ENCODE data around the gene TSHZ2. TPM values are rescaled to one million over a fixed set of nuclear protein-coding genes. Genes with fewer than 3 reads are reported as not detected.

TSHZ2 gene, protein sequence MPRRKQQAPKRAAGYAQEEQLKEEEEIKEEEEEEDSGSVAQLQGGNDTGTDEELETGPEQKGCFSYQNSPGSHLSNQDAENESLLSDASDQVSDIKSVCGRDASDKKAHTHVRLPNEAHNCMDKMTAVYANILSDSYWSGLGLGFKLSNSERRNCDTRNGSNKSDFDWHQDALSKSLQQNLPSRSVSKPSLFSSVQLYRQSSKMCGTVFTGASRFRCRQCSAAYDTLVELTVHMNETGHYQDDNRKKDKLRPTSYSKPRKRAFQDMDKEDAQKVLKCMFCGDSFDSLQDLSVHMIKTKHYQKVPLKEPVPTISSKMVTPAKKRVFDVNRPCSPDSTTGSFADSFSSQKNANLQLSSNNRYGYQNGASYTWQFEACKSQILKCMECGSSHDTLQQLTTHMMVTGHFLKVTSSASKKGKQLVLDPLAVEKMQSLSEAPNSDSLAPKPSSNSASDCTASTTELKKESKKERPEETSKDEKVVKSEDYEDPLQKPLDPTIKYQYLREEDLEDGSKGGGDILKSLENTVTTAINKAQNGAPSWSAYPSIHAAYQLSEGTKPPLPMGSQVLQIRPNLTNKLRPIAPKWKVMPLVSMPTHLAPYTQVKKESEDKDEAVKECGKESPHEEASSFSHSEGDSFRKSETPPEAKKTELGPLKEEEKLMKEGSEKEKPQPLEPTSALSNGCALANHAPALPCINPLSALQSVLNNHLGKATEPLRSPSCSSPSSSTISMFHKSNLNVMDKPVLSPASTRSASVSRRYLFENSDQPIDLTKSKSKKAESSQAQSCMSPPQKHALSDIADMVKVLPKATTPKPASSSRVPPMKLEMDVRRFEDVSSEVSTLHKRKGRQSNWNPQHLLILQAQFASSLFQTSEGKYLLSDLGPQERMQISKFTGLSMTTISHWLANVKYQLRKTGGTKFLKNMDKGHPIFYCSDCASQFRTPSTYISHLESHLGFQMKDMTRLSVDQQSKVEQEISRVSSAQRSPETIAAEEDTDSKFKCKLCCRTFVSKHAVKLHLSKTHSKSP (N-terminal part only)
- total RNA-seq (5.7 and 7.7 TPM in 2 replicates), polyA plus RNA-seq (0.69 and 1.00 TPM in 2 replicates), polyA minus RNA-seq (0.86 and 2.4 TPM in 2 replicates)
- 0.96 TPM for total RNA-seq (2013)

DNA sequence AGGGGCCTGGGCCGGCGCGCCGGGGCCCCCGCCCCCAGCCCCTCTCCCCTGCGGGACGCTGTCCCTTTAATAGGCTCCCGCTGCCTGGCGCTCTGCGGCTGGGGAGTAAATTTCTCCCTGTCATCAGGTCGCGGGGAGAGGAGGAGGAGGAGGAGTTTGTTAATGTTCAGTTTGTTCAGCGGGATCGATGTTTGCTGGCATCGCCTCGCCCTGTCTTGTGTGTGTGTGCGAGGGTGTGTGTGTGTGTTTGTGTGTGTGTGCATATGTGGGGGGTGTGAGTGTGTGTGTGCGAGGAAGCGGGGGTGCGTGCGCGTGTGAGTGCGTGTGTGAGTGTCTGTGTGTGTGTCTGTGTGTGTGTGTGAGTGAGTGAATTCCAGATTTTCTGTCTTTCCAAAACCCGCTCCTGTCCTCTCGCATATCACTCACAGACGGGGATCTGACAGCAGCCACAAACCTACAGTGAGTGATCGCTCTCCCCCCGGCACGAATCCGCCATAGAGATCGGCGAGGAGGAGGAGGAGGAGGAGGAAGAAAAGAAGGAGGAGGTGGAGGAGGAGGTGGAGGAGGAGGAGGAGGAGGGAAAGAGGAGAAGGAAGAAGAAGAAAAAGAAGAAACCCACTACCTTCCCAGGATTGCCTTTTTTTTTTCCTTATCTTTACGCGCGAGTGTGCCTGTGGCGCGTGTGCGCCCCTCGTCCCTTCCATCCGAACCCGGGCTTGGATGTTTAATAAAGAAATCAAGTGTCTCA lies at the start of gene TSHZ2:
TSS of gene TSHZ2 (plus strand) at position 169 of the 748 bp plus-strand sequence. CDS start 936 bp downstream, outside the sequence.
- TF ChIP-seq, protein P1, sequence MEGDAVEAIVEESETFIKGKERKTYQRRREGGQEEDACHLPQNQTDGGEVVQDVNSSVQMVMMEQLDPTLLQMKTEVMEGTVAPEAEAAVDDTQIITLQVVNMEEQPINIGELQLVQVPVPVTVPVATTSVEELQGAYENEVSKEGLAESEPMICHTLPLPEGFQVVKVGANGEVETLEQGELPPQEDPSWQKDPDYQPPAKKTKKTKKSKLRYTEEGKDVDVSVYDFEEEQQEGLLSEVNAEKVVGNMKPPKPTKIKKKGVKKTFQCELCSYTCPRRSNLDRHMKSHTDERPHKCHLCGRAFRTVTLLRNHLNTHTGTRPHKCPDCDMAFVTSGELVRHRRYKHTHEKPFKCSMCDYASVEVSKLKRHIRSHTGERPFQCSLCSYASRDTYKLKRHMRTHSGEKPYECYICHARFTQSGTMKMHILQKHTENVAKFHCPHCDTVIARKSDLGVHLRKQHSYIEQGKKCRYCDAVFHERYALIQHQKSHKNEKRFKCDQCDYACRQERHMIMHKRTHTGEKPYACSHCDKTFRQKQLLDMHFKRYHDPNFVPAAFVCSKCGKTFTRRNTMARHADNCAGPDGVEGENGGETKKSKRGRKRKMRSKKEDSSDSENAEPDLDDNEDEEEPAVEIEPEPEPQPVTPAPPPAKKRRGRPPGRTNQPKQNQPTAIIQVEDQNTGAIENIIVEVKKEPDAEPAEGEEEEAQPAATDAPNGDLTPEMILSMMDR (IDR thresholded peaks at IDR 0.05) = no peak
- TF ChIP-seq EZH2 (IDR thresholded peaks at IDR 0.05; ENCODE audit: borderline replicate concordance, insufficient read depth, low read depth, low read length, poor library complexity, severe bottlenecking) = no peak
- Histone ChIP-seq H3K9ac (ENCODE audit: low read length) (peak within 1 kb of the TSS; percentile 55), H3K4me3 (ENCODE audit: control extremely low read depth in 1 of 5, extremely low read depth in 1 of 5, insufficient read depth in 1 of 5, low read depth in 2 of 5, low read length in 4 of 5) (peak within 1 kb of the TSS in 4 of 5 experiments; percentile 30 to 60 (median 52)), H2AFZ (ENCODE audit: insufficient read depth, low read depth, low read length, poor library complexity, severe bottlenecking) (peak within 1 kb of the TSS; percentile 67), H3K27me3 (replicated peaks in 1 of 4; ENCODE audit: control extremely low read depth in 1 of 4, control insufficient read depth in 3 of 4, insufficient read depth in 4 of 4, low read length in 3 of 4) (peaks cover 0 to 19% (median 11%) of the 10 kb centered on the region in 4 experiments), H3K4me2 (replicated peaks; ENCODE audit: low read depth, low read length, poor library complexity, severe bottlenecking) (peak within 1 kb of the TSS; percentile 59), H4K20me1 (ENCODE audit: control insufficient read depth, insufficient read depth, low read length, poor library complexity, severe bottlenecking) (no peaks in the 10 kb centered on the region), H3K79me2 (ENCODE audit: control insufficient read depth, insufficient read depth, low read length) (no peaks in the 10 kb centered on the region), H3K4me1 (ENCODE audit: control insufficient read depth in 2 of 2, insufficient read depth in 2 of 2, low read length in 2 of 2) (peaks cover 2 to 5% of the 10 kb centered on the region in 2 donors), H3K9me3 (ENCODE audit: control extremely low read depth in 1 of 3, control insufficient read depth in 2 of 3, insufficient read depth in 1 of 3, low read length in 2 of 3) (no peaks in the 10 kb centered on the region), H3K27ac (ENCODE audit: low read length in 2 of 2) (no peak within 1 kb of the TSS), H3K36me3 (replicated peaks in 1 of 2; ENCODE audit: control extremely low read depth in 1 of 2, control insufficient read depth in 1 of 2, extremely low read depth in 1 of 2, insufficient read depth in 2 of 2, low read length in 1 of 2) (no peaks in the 10 kb centered on the region)
- 5% methylated on average over 22 of the region's 41 CpGs for WGBS (ENCODE audit: insufficient coverage)
- ChIA-PET POLR2A (no interaction called here), CTCF (interaction anchor here (1.0 kb wide), 1 partner anchor 185 kb away, joined by 3 read pairs; no protein-coding TSS in a partner anchor)
- H3K4me3 Mint-ChIP-seq = peak within 1 kb of the TSS; percentile 90
- intact Hi-C loops (cut with micrococcal nuclease) = loop anchor here (2.0 kb wide), 1 partner anchor 28 kb away; no protein-coding TSS in a partner anchor
- H3K27me3 Mint-ChIP-seq = peaks cover 61% of the 10 kb centered on the region
- peak within 1 kb of the TSS; percentile 86 for H3K27ac Mint-ChIP-seq
- no peaks in the 10 kb centered on the region for H3K9me3 Mint-ChIP-seq (ENCODE audit: insufficient read depth)
- DNase-seq = peak; percentile 38
- ATAC-seq (ENCODE audit: low read depth) = peak; percentile 29
- H3K4me1 Mint-ChIP-seq = peaks cover 25% of the 10 kb centered on the region
